Esophagus muscularis mucosa (tissue), 3 donors: ENCODE data around the gene OSBPL3.

Experiments
- CTCF ChIP-seq, 3 experiments: fragments of 200-600 bp in 2 of 3; fragments of 450-650 bp in 1 of 3; sonication (generic) in 2 of 3; IDR thresholded peaks; one replicate each; pipeline ENCODE4 v1.5.1; 2017 to 2019; ENCODE audit warnings: antibody characterized with exemption in 3 of 3, mild to moderate bottlenecking in 2 of 3, moderate library complexity in 1 of 3
- POLR2A ChIP-seq: fragments of 450-650 bp; IDR thresholded peaks from one replicate; pipeline ENCODE4 v1.6.1; 2017; ENCODE audit warnings: antibody characterized with exemption, moderate library complexity, mild to moderate bottlenecking, low read depth

- TF ChIP-seq CTCF (IDR thresholded peaks at IDR 0.05): no peak
- TF ChIP-seq POLR2A: no peak
Measured at GRCh38 chr7:24970676-24971075, 9.3 kb downstream of the OSBPL3 start.
